K562 (cell line): ENCODE measurements around the gene GRIK1. TPM values are rescaled to one million over a fixed set of nuclear protein-coding genes. Genes with fewer than 3 reads are reported as not detected.

Source experiments
- ATAC-seq: fragments of 200-7000 bp; cut with Tn5 transposase; 3 replicates; pipeline ENCODE4 v1.9.1; 2020; ENCODE audit warnings: moderate library complexity
- BruUV-seq: library from RNA; stranded (reverse); fragments of 400-500 nt; replicated peaks from 2 replicates; lab custom pipeline; 2021; lab: Mats Ljungman, UMichigan
- CTCF ChIA-PET: fragments of 300-600 bp; formaldehyde crosslinking; extraction: SDS; loops from one replicate; lab custom pipeline; 2021; ENCODE audit warnings: low intra/inter-chr PET ratio; lab: Yijun Ruan, JAX
- POLR2A ChIA-PET: fragments of 300-600, 350-650 bp; sonication (Branson Sonifier 250); formaldehyde crosslinking; extraction: SDS; loops from one replicate; lab custom pipeline; 2021; ENCODE audit warnings: antibody characterized with exemption, inconsistent platforms; lab: Yijun Ruan, JAX
- DNase-seq, 4 experiments: peaks; one replicate each; pipeline versions ENCODE4 v3.0.0 to v3.0.0-alpha.2; 2011 to 2018; ENCODE audit warnings: low spot score in 3 of 4, mixed read lengths in 3 of 4; ENCODE audit errors: extremely low read depth in 1 of 4
- FAIRE-seq: peaks from 2 replicates; lab custom pipeline; 2011; peaks lifted over from hg19 to GRCh38; lab: Jason Lieb, UNC
- H2AFZ ChIP-seq: 2 replicates; pipeline ENCODE4 v1.6.0; 2011; ENCODE audit warnings: low read depth, low read length, control low read depth, inconsistent platforms
- H3K27ac ChIP-seq: fragments of 200-600 bp; 3 replicates; pipeline ENCODE4 v1.8.0; 2011; ENCODE audit warnings: low read depth, mild to moderate bottlenecking, control low read depth, inconsistent platforms, low read length, moderate library complexity, mixed read lengths; ENCODE audit errors: extremely low read depth
- H3K27me3 ChIP-seq, 2 experiments: fragments of 300-600 bp in 1 of 2; 2 replicates in 1 of 2; 3 replicates in 1 of 2; pipeline versions ENCODE4 v1.6.0 to v1.8.0; 2011; ENCODE audit warnings: inconsistent platforms in 2 of 2, low read length in 2 of 2, mild to moderate bottlenecking in 1 of 2, mixed read lengths in 1 of 2, moderate library complexity in 1 of 2; ENCODE audit not compliant: control insufficient read depth in 2 of 2, insufficient read depth in 2 of 2
- H3K36me3 ChIP-seq: fragments of 300-600 bp; 3 replicates; pipeline ENCODE4 v1.8.0; 2011; ENCODE audit warnings: mild to moderate bottlenecking, low read length, inconsistent platforms; ENCODE audit not compliant: control insufficient read depth, insufficient read depth
- H3K4me1 ChIP-seq, 2 experiments: fragments of 200-600 bp in 1 of 2; replicated peaks in 1 of 2; 2 replicates in 1 of 2; 3 replicates in 1 of 2; pipeline versions ENCODE4 v1.5.1 to v1.8.0; 2011; ENCODE audit warnings: inconsistent platforms in 2 of 2, low read length in 2 of 2, mild to moderate bottlenecking in 1 of 2, mixed read lengths in 1 of 2, moderate library complexity in 1 of 2; ENCODE audit not compliant: control insufficient read depth in 2 of 2, insufficient read depth in 2 of 2
- H3K4me2 ChIP-seq: 2 replicates; pipeline ENCODE4 v1.6.1; 2011; ENCODE audit warnings: low read length, control low read depth, inconsistent platforms, mixed read lengths; ENCODE audit not compliant: insufficient read depth
- H3K4me3 ChIP-seq: fragments of 200-600 bp; sonication (generic), shearing (Covaris generic); 2 replicates; pipeline ENCODE4 v1.5.1; 2016; ENCODE audit warnings: control low read depth, inconsistent platforms
- H3K79me2 ChIP-seq: fragments of 200-600 bp; 3 replicates; pipeline ENCODE4 v1.8.0; 2011; ENCODE audit warnings: low read length, inconsistent platforms; ENCODE audit not compliant: control insufficient read depth, insufficient read depth
- H3K9ac ChIP-seq, 2 experiments: 2 replicates each; pipeline versions ENCODE4 v1.6.0 to v1.6.1; 2011; ENCODE audit warnings: low read depth in 2 of 2, low read length in 2 of 2, control low read depth in 1 of 2, inconsistent platforms in 1 of 2, mild to moderate bottlenecking in 1 of 2, mixed read lengths in 1 of 2; ENCODE audit not compliant: insufficient read depth in 1 of 2
- H3K9me1 ChIP-seq: one replicate; pipeline ENCODE4 v1.6.0; 2011; ENCODE audit warnings: inconsistent platforms, mild to moderate bottlenecking, low read length, moderate library complexity; ENCODE audit not compliant: control insufficient read depth, insufficient read depth
- H3K9me3 ChIP-seq: replicated peaks from 2 replicates; pipeline ENCODE4 v1.5.1; 2011; ENCODE audit warnings: low read depth, low read length, inconsistent platforms; ENCODE audit not compliant: control insufficient read depth, insufficient read depth
- H4K20me1 ChIP-seq: replicated peaks from 2 replicates; pipeline ENCODE4 v1.6.1; 2011; ENCODE audit warnings: low read length, inconsistent platforms, mixed read lengths; ENCODE audit not compliant: control insufficient read depth, insufficient read depth
- ARHGAP35 ChIP-seq: fragments of 450-650 bp; IDR thresholded peaks from 2 replicates; pipeline ENCODE4 v1.6.1; 2018; ENCODE audit not compliant: partially characterized antibody
- CXXC5 ChIP-seq: fragments of 250-450 bp; sonication (Bioruptor Pico); IDR thresholded peaks from 2 replicates; pipeline ENCODE4 v1.8.0; 2022; ENCODE audit warnings: inconsistent platforms, mild to moderate bottlenecking, moderate library complexity
- HNRNPH1 ChIP-seq: fragments of 200-400 bp; formaldehyde crosslinking; optimal IDR thresholded peaks from 2 replicates; pipeline ENCODE3; 2017; ENCODE audit warnings: low read depth, mild to moderate bottlenecking, low read length, moderate library complexity
- RAD21 ChIP-seq, 2 experiments: fragments of 250-450 bp in 1 of 2; fragments of 450-650 bp in 1 of 2; sonication (Bioruptor Pico) in 1 of 2; formaldehyde crosslinking in 1 of 2; IDR thresholded peaks in 1 of 2; conservative IDR thresholded peaks in 1 of 2; 2 replicates each; pipeline versions ENCODE4 v1.4.0 to v1.8.0; 2020 to 2022; ENCODE audit warnings: mild to moderate bottlenecking in 2 of 2, moderate library complexity in 1 of 2
- SMC3 ChIP-seq: conservative IDR thresholded peaks from 2 replicates; pipeline ENCODE4 v1.6.1; 2011; ENCODE audit warnings: low read depth, low read length, improper control_type of control experiment; ENCODE audit not compliant: insufficient read depth
- WGBS: fragments of 100-300 bp; shearing (Covaris generic); methylation state at CpG from one replicate; pipeline ENCODE4 v1.1.6; 2016; ENCODE audit warnings: low coverage, mixed read lengths; ENCODE audit not compliant: insufficient coverage; ENCODE audit errors: missing lambda C conversion rate; 5-methylcytosine and 5-hydroxymethylcytosine counted together
- in situ Hi-C: fragments of 300-500 bp; cut with MboI; formaldehyde crosslinking; loops from 4 replicates; pipeline ENCODE4 v1.15.0; 2018; ENCODE audit warnings: inconsistent platforms, mixed read lengths
- intact Hi-C: fragments of 100-400 bp; cut with micrococcal nuclease; formaldehyde crosslinking; loops from 2 replicates; pipeline ENCODE4 v1.14.2; 2022
- polyA plus RNA-seq, 8 experiments: library from polyadenylated mRNA; depleted of rRNA in 4 of 8; stranded (reverse) in 5 of 8; unstranded in 3 of 8; fragments of >200 nt; fragmentation: Nextera tagmentation in 2 of 8; fragmentation: Illumina TruSeq in 1 of 8; extraction: Ambion mirVana in 2 of 8; extraction: Trizol in 1 of 8; gene quantifications; 2 replicates each; pipeline versions ENCODE4 v1.2.1 to v1.2.3, GENCODE V29; 2011 to 2014; ENCODE audit warnings: inconsistent platforms in 1 of 8, missing spikeins in 1 of 8
- total RNA-seq, 7 experiments: library from RNA; depleted of rRNA in 6 of 7; stranded (reverse); fragments of >200 nt in 6 of 7; fragmentation: Illumina TruSeq in 2 of 7; extraction: Trizol in 2 of 7; gene quantifications; 2 replicates each; pipeline versions ENCODE4 v1.2.1 to v1.2.3, GENCODE V29; 2011 to 2021; ENCODE audit warnings: low replicate concordance in 1 of 7
- TF ChIP-seq, protein P1 (sequence below), 3 experiments: fragments of 200-800 bp in 1 of 3; sonication (Bioruptor generic) in 1 of 3; sonication (generic) in 1 of 3; formaldehyde crosslinking in 1 of 3; IDR thresholded peaks; 2 replicates each; pipeline versions ENCODE4 v1.6.1 to v1.8.0; 2016 to 2022; ENCODE audit warnings: mild to moderate bottlenecking in 2 of 3, missing compliant biosample characterization in 2 of 3, missing genetic modification characterization in 2 of 3, missing genetic modification reagents in 1 of 3
- TF ChIP-seq, protein P2 (sequence below): sonication (generic); formaldehyde crosslinking; IDR thresholded peaks from 2 replicates; pipeline ENCODE4 v1.8.1; 2023; ENCODE audit warnings: mild to moderate bottlenecking, missing genetic modification reagents
- TF ChIP-seq, protein P3 (sequence below), 2 experiments: fragments of 450-650 bp; formaldehyde crosslinking in 1 of 2; IDR thresholded peaks; 2 replicates each; pipeline versions ENCODE4 v1.4.0 to v1.6.1; 2014 to 2020; ENCODE audit warnings: mild to moderate bottlenecking in 2 of 2, borderline replicate concordance in 1 of 2, low read depth in 1 of 2

The GRIK1 gene
- total and polyA plus RNA-seq, 9 of the 15 experiments (the other 6 are each of a cell fraction or from before 2014, with no cell fraction given) = 0.17 to 2.8 (median 0.53) TPM

DNA sequence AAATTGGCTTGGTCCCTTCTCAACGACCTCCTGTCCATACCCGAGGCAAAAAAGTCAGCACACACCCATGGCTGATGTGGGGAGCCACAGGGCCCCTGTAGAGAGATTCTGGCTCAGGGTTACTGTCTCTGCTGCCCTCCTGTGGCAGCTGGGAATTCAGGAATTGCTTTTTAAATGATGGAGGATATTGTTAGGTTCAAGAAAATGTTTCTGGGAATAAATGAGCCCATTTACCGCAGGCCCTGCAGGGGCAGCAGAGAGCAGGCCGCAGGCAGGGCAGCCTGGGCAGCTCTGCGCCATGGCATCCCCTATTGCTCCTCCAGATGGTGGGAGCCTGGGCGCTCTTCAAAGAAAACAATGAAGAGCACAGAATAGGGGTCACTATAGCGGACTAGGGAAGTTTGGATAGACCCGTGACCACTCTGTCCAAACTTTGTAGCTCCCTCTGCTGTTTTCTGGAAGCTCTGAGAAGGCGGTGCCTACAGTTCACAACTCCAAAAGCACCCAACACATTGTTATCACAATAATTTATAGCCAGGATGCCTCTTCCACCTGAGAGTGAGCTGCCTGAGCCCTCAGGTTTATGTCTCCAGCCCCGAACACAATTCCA is 440.0 kb downstream of the GRIK1 start:
- Histone ChIP-seq H3K4me1 (peaks cover 3 to 13% of the 10 kb centered on the region in 2 experiments; a peak in 2 of 5 replicates), H3K4me3 (no peak overlapping the region), H4K20me1 (no peaks in the 10 kb centered on the region), H3K27me3 (no peaks in the 10 kb centered on the region), H2AFZ (no peak overlapping the region), H3K9ac (no peak overlapping the region), H3K36me3 (no peaks in the 10 kb centered on the region; the same call in 2 of the 3 replicates), H3K79me2 (no peaks in the 10 kb centered on the region), H3K9me1 (no peaks in the 10 kb centered on the region), H3K27ac (no peak overlapping the region), H3K4me2 (no peak overlapping the region), H3K9me3 (peaks cover 4% of the 10 kb centered on the region; the same call in 1 of the 2 replicates)
- in situ Hi-C loops (no loop called here), intact Hi-C loops (no loop called here)
- WGBS = 90% methylated on average over 10 of the region's 10 CpGs
- DNase-seq (peak; percentile 24 to 69 (median 50)), FAIRE-seq (peak; percentile 68), ATAC-seq (peak; percentile 91)
- ChIA-PET CTCF (no interaction called here), POLR2A (interaction anchor here (0.6 kb wide), 3 partner anchors 22 to 476 kb away, joined by 3 to 4 read pairs (median 3); no protein-coding TSS in a partner anchor)
- BruUV-seq = no TSS peak
- TF ChIP-seq, protein P1, sequence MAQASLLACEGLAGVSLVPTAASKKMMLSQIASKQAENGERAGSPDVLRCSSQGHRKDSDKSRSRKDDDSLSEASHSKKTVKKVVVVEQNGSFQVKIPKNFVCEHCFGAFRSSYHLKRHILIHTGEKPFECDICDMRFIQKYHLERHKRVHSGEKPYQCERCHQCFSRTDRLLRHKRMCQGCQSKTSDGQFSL (CRISPR knock-in tag; IDR thresholded peaks at IDR 0.05) = no peak
- TF ChIP-seq, protein P1 (tag; IDR thresholded peaks at IDR 0.05) = no peak
- TF ChIP-seq, protein P2, sequence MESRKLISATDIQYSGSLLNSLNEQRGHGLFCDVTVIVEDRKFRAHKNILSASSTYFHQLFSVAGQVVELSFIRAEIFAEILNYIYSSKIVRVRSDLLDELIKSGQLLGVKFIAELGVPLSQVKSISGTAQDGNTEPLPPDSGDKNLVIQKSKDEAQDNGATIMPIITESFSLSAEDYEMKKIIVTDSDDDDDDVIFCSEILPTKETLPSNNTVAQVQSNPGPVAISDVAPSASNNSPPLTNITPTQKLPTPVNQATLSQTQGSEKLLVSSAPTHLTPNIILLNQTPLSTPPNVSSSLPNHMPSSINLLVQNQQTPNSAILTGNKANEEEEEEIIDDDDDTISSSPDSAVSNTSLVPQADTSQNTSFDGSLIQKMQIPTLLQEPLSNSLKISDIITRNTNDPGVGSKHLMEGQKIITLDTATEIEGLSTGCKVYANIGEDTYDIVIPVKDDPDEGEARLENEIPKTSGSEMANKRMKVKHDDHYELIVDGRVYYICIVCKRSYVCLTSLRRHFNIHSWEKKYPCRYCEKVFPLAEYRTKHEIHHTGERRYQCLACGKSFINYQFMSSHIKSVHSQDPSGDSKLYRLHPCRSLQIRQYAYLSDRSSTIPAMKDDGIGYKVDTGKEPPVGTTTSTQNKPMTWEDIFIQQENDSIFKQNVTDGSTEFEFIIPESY = peak; percentile 85
- TF ChIP-seq, protein P3, sequence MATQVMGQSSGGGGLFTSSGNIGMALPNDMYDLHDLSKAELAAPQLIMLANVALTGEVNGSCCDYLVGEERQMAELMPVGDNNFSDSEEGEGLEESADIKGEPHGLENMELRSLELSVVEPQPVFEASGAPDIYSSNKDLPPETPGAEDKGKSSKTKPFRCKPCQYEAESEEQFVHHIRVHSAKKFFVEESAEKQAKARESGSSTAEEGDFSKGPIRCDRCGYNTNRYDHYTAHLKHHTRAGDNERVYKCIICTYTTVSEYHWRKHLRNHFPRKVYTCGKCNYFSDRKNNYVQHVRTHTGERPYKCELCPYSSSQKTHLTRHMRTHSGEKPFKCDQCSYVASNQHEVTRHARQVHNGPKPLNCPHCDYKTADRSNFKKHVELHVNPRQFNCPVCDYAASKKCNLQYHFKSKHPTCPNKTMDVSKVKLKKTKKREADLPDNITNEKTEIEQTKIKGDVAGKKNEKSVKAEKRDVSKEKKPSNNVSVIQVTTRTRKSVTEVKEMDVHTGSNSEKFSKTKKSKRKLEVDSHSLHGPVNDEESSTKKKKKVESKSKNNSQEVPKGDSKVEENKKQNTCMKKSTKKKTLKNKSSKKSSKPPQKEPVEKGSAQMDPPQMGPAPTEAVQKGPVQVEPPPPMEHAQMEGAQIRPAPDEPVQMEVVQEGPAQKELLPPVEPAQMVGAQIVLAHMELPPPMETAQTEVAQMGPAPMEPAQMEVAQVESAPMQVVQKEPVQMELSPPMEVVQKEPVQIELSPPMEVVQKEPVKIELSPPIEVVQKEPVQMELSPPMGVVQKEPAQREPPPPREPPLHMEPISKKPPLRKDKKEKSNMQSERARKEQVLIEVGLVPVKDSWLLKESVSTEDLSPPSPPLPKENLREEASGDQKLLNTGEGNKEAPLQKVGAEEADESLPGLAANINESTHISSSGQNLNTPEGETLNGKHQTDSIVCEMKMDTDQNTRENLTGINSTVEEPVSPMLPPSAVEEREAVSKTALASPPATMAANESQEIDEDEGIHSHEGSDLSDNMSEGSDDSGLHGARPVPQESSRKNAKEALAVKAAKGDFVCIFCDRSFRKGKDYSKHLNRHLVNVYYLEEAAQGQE (IDR thresholded peaks at IDR 0.05; ENCODE audit: borderline replicate concordance) = peak; percentile 63
- TF ChIP-seq, protein P3 (CRISPR knock-in tag; IDR thresholded peaks at IDR 0.05; ENCODE audit: low read depth) = no peak
- TF ChIP-seq RAD21 (CRISPR knock-in tag; conservative IDR thresholded peaks at IDR 0.05 in 1 of 2, IDR thresholded peaks at IDR 0.05 in 1 of 2) (peak; percentile 40 to 73), SMC3 (peak; percentile 45), ARHGAP35 (no peak), CXXC5 (0 out of 2 replicates have a peak, but pooled peaks have one; percentile 24), HNRNPH1 (no peak)
